Measurements from ENCODE around the gene ABLIM3.
"Not testable (repeated sequence)": the region's sequence is repeated elsewhere in the genome, so short reads cannot be mapped to it uniquely, and the experiment has no call there.

The ABLIM3 gene

GRCh38 chr5:149187617-149188016, 46.3 kb downstream of the ABLIM3 start:
- not testable (repeated sequence) for DNase-seq (ENCODE audit: low read depth in 2 of 2)

- no peak for DNase-seq (ENCODE audit: low read depth in 2 of 2)
These were observed 47.1 kb downstream of the ABLIM3 start for GRCh38 chr5:149188383-149188782.

GRCh38 chr5:149195337-149195887, 54.1 kb downstream of the ABLIM3 start:
- DNase-seq (ENCODE audit: low read depth in 2 of 2): no peak

GRCh38 chr5:149195962-149196361, 54.7 kb downstream of the ABLIM3 start:
- DNase-seq (ENCODE audit: low read depth in 2 of 2): no peak

- DNase-seq (ENCODE audit: low read depth in 2 of 2): no peak
These were observed 56.9 kb downstream of the ABLIM3 start for GRCh38 chr5:149198148-149198547.

GRCh38 chr5:149200355-149200754, 59.1 kb downstream of the ABLIM3 start:
- no peak for DNase-seq (ENCODE audit: low read depth in 2 of 2)

- DNase-seq (ENCODE audit: low read depth in 2 of 2): no peak
These were observed 59.9 kb downstream of the ABLIM3 start for GRCh38 chr5:149201121-149201637.

- no peak for DNase-seq (ENCODE audit: low read depth in 2 of 2)
These were observed 61.7 kb downstream of the ABLIM3 start for GRCh38 chr5:149202910-149203451.

- no peak for DNase-seq (ENCODE audit: low read depth in 2 of 2)
These were observed 62.7 kb downstream of the ABLIM3 start for GRCh38 chr5:149203921-149204441.

- no peak for DNase-seq (ENCODE audit: low read depth in 2 of 2)
These were observed 64.6 kb downstream of the ABLIM3 start for GRCh38 chr5:149205625-149206523.

- no peak for DNase-seq (ENCODE audit: low read depth in 2 of 2)
These were observed 65.3 kb downstream of the ABLIM3 start for GRCh38 chr5:149206524-149207141.

- DNase-seq (ENCODE audit: low read depth in 2 of 2): no peak
These were observed 66.5 kb downstream of the ABLIM3 start for GRCh38 chr5:149207831-149208230.

- no peak for DNase-seq (ENCODE audit: low read depth in 2 of 2)
These were observed 68.9 kb downstream of the ABLIM3 start for GRCh38 chr5:149210225-149210624.

- DNase-seq (ENCODE audit: low read depth in 2 of 2): no peak
These were observed 69.7 kb downstream of the ABLIM3 start for GRCh38 chr5:149210968-149211490.

- DNase-seq (ENCODE audit: low read depth in 2 of 2): no peak
These were observed 70.3 kb downstream of the ABLIM3 start for GRCh38 chr5:149211566-149211965.

GRCh38 chr5:149212198-149212951, 71.1 kb downstream of the ABLIM3 start:
- no peak for DNase-seq (ENCODE audit: low read depth in 2 of 2)

- DNase-seq (ENCODE audit: low read depth in 2 of 2): no peak
These were observed 72.1 kb downstream of the ABLIM3 start for GRCh38 chr5:149213264-149213880.

GRCh38 chr5:149215478-149216090, 74.3 kb downstream of the ABLIM3 start:
- no peak for DNase-seq (ENCODE audit: low read depth in 2 of 2)

GRCh38 chr5:149216496-149216895, 75.2 kb downstream of the ABLIM3 start:
- no peak for DNase-seq (ENCODE audit: low read depth in 2 of 2)

All from stimulated activated CD8-positive, alpha-beta memory T cell treated with anti-CD3 and anti-CD28 coated beads, Interleukin-2, amount 100 ng/mL, for 48 hours (primary cell).